ENCODE measurements around the gene LILRB5.
"Not testable (repeated sequence)": the region's sequence is repeated elsewhere in the genome, so short reads cannot be mapped to it uniquely, and the experiment has no call there.

The LILRB5 gene

GRCh38 chr19:54243809-54244208 is 13.3 kb downstream of the LILRB5 start:
- not testable (repeated sequence) for DNase-seq

- not testable (repeated sequence) for DNase-seq
Measured at GRCh38 chr19:54242646-54243045, 14.4 kb downstream of the LILRB5 start, which contains the start of gene LILRA6. Gene LILRA6, minus strand, starts transcription at chr19:54242790.

GRCh38 chr19:54242234-54242633 is 14.8 kb downstream of the LILRB5 start:
- DNase-seq = not testable (repeated sequence)

GRCh38 chr19:54240372-54241336 is 16.4 kb downstream of the LILRB5 start:
- DNase-seq = not testable (repeated sequence)

GRCh38 chr19:54239491-54240371 is 17.3 kb downstream of the LILRB5 start:
- DNase-seq = not testable (repeated sequence)

GRCh38 chr19:54233941-54234340 is 23.1 kb downstream of the LILRB5 start:
- DNase-seq = no peak

GRCh38 chr19:54231077-54231931 is 25.8 kb downstream of the LILRB5 start:
- peak in 56 of 58 donors; percentile 4 to 93 (median 68) for DNase-seq

- no peak for DNase-seq
Measured at GRCh38 chr19:54230031-54230430, 27.0 kb downstream of the LILRB5 start.

- DNase-seq = no peak
Measured at GRCh38 chr19:54229146-54229545, 27.9 kb downstream of the LILRB5 start.

GRCh38 chr19:54224619-54225018 is 32.5 kb downstream of the LILRB5 start:
- not testable (repeated sequence) for DNase-seq

GRCh38 chr19:54223937-54224281 is 33.2 kb downstream of the LILRB5 start:
- DNase-seq = not testable (repeated sequence)

GRCh38 chr19:54223277-54223936 is 33.7 kb downstream of the LILRB5 start:
- not testable (repeated sequence) for DNase-seq

GRCh38 chr19:54222474-54223276 is 34.4 kb downstream of the LILRB5 start, which contains the start of gene LILRB3:
Gene LILRB3, minus strand, starts transcription at chr19:54223007. Its CDS starts 31 bp downstream, at chr19:54222976.
- DNase-seq = peak in 2 of 58 donors; percentile 6 to 12

- not testable (repeated sequence) for DNase-seq
Measured at GRCh38 chr19:54221947-54222346, 35.1 kb downstream of the LILRB5 start.

- DNase-seq = not testable (repeated sequence)
Measured at GRCh38 chr19:54219702-54220101, 37.4 kb downstream of the LILRB5 start.

GRCh38 chr19:54218960-54219661 is 38.0 kb downstream of the LILRB5 start:
- DNase-seq = no peak

- no peak for DNase-seq
Measured at GRCh38 chr19:54218259-54218658, 38.8 kb downstream of the LILRB5 start.

GRCh38 chr19:54217517-54218247 is 39.4 kb downstream of the LILRB5 start:
- not testable (repeated sequence) for DNase-seq

Measured in anterior cingulate cortex (tissue), 58 donors.